DMS53 treated with DMSO at 0.1 percent for 48 hours (cell line): ENCODE measurements around the gene POLN.
A peak's percentile ranks its signal among the peaks of the same experiment; 100 is the strongest.

Source experiments
- DNase-seq: peaks from one replicate; lab custom pipeline; 2025; ENCODE audit not compliant: unreplicated experiment; lab: John Stamatoyannopoulos, UW

Gene POLN

GRCh38 chr4:2087170-2087569 lies 154.8 kb downstream of the POLN start:
- DNase-seq = no peak

- DNase-seq = peak; percentile 95
These were observed 156.4 kb downstream of the POLN start for GRCh38 chr4:2085496-2085901.

- DNase-seq = no peak
These were observed 157.6 kb downstream of the POLN start for GRCh38 chr4:2084316-2084715.

GRCh38 chr4:2083826-2084160 lies 158.1 kb downstream of the POLN start:
- DNase-seq = no peak

- DNase-seq = no peak
These were observed 158.7 kb downstream of the POLN start for GRCh38 chr4:2083116-2083825.

GRCh38 chr4:2082627-2083026 lies 159.3 kb downstream of the POLN start:
- no peak for DNase-seq

- DNase-seq = no peak
These were observed 159.8 kb downstream of the POLN start for GRCh38 chr4:2082118-2082517.

- DNase-seq = no peak
These were observed 160.4 kb downstream of the POLN start for GRCh38 chr4:2081540-2081939.

- DNase-seq = no peak
These were observed 161.3 kb downstream of the POLN start for GRCh38 chr4:2080429-2081300.

GRCh38 chr4:2079926-2080325 lies 162.0 kb downstream of the POLN start:
- DNase-seq = no peak

- DNase-seq = no peak
These were observed 162.9 kb downstream of the POLN start for GRCh38 chr4:2079006-2079405.

GRCh38 chr4:2078584-2078983 lies 163.3 kb downstream of the POLN start:
- DNase-seq = no peak

- DNase-seq = no peak
These were observed 164.1 kb downstream of the POLN start for GRCh38 chr4:2077537-2078460.

- no peak for DNase-seq
These were observed 164.9 kb downstream of the POLN start for GRCh38 chr4:2076908-2077536.

GRCh38 chr4:2075987-2076907 lies 165.7 kb downstream of the POLN start:
- no peak for DNase-seq

- no peak for DNase-seq
These were observed 166.5 kb downstream of the POLN start for GRCh38 chr4:2075171-2075986.

- DNase-seq = no peak
These were observed 167.3 kb downstream of the POLN start for GRCh38 chr4:2074588-2074987.

- no peak for DNase-seq
These were observed 168.0 kb downstream of the POLN start for GRCh38 chr4:2073808-2074481.
